ENCODE data around the gene CCNJL. TPM values are rescaled to one million over a fixed set of nuclear protein-coding genes. Genes with fewer than 3 reads are reported as not detected.
A peak's percentile ranks its signal among the peaks of the same experiment; 100 is the strongest.

Gene CCNJL
- total RNA-seq, 1 donor from 2014 or later: 8.4 TPM

DNA sequence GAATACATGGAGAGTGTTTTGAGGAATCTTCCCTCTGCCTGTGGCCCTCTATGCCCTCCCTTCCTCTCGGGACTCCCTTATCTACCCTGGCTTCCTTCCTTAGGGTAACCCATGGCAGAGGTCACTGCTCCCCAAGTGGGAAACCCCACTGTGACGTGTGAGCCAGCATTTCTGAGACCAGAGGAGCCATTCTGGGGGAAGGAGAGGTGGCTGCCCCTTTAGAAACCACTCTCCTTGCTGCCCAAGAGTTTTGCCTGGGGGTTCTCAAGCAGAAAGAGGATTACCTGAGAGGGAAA is 23.1 kb downstream of the CCNJL start:
- TF ChIP-seq, protein P1, sequence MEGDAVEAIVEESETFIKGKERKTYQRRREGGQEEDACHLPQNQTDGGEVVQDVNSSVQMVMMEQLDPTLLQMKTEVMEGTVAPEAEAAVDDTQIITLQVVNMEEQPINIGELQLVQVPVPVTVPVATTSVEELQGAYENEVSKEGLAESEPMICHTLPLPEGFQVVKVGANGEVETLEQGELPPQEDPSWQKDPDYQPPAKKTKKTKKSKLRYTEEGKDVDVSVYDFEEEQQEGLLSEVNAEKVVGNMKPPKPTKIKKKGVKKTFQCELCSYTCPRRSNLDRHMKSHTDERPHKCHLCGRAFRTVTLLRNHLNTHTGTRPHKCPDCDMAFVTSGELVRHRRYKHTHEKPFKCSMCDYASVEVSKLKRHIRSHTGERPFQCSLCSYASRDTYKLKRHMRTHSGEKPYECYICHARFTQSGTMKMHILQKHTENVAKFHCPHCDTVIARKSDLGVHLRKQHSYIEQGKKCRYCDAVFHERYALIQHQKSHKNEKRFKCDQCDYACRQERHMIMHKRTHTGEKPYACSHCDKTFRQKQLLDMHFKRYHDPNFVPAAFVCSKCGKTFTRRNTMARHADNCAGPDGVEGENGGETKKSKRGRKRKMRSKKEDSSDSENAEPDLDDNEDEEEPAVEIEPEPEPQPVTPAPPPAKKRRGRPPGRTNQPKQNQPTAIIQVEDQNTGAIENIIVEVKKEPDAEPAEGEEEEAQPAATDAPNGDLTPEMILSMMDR (IDR thresholded peaks at IDR 0.05): no peak
- Mint-ChIP-seq H3K9me3 (ENCODE audit: unreplicated experiment) (no peaks in the 10 kb centered on the region), H3K4me1 (ENCODE audit: unreplicated experiment) (peaks cover 31% of the 10 kb centered on the region), H3K27ac (ENCODE audit: unreplicated experiment) (no peak overlapping the region), H3K36me3 (ENCODE audit: unreplicated experiment) (no peaks in the 10 kb centered on the region), H3K27me3 (ENCODE audit: unreplicated experiment) (no peaks in the 10 kb centered on the region), H3K4me3 (ENCODE audit: unreplicated experiment) (no peak overlapping the region)
- no peak for DNase-seq (ENCODE audit: extremely low spot score, unreplicated experiment)

DNA sequence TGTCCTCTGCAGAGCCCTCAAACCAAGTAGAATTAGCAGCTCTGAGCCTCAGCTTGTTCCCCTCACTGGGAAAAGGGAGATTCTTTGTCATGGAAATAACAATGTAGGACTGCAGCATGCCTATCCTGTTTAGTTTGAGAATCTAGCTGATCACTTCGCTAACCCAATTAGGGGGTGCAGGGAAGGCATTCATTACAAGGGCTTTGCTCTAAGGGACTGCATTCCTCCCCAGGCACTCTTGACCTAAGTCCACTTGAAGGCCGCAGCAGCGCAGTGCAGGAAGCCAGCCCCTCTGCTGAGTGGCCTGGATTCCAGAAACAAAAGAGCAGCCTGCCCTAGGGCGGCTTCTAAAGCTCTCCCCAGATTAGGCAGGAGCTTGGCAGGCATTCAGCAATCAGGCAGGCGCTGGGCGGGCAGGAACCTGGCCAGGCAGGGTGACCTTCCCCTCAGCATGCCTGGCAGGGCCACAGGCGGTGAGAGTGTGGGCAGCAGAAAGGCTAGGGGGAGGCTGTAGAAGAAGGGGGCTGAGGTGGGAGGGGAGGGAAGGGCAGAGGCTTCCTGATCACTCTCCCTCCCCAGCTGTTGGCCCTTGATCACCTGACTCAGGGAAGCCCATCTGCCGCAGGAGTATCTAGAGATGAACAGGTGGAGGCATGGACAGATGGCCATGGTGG is 24.8 kb downstream of the CCNJL start:
- Mint-ChIP-seq H3K27me3 (ENCODE audit: unreplicated experiment) (no peaks in the 10 kb centered on the region), H3K36me3 (ENCODE audit: unreplicated experiment) (peaks cover 2% of the 10 kb centered on the region), H3K4me1 (ENCODE audit: unreplicated experiment) (peaks cover 27% of the 10 kb centered on the region), H3K4me3 (ENCODE audit: unreplicated experiment) (peak overlapping the region; percentile 40), H3K27ac (ENCODE audit: unreplicated experiment) (peak overlapping the region; percentile 83), H3K9me3 (ENCODE audit: unreplicated experiment) (no peaks in the 10 kb centered on the region)
- TF ChIP-seq, protein P1 (IDR thresholded peaks at IDR 0.05): no peak
- DNase-seq (ENCODE audit: extremely low spot score, unreplicated experiment): no peak

DNA sequence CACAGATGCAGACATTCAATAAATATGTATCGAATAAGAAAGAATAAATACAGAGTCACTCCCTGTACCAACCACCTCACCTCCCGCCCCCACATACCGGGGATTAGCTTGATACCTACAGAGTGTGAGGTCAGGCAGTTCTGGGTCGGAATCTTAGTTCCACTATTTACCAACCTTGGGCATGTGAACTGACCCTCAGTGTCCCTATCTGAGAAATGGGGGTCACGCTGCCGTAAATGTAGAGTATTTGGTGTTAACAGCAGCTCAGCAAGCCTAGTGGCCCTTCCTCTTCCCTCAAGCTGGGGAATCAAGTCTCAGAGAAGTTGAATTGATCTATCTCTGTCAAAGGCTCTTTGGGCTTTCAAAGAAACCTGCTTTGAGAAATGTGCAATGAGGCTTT is 25.4 kb downstream of the CCNJL start:
- DNase-seq (ENCODE audit: extremely low spot score, unreplicated experiment): no peak
- H3K27me3 Mint-ChIP-seq (ENCODE audit: unreplicated experiment): no peaks in the 10 kb centered on the region
- no peak overlapping the region for H3K4me3 Mint-ChIP-seq (ENCODE audit: unreplicated experiment)
- H3K9me3 Mint-ChIP-seq (ENCODE audit: unreplicated experiment): no peaks in the 10 kb centered on the region
- H3K4me1 Mint-ChIP-seq (ENCODE audit: unreplicated experiment): peaks cover 27% of the 10 kb centered on the region
- H3K36me3 Mint-ChIP-seq (ENCODE audit: unreplicated experiment): peaks cover 2% of the 10 kb centered on the region
- H3K27ac Mint-ChIP-seq (ENCODE audit: unreplicated experiment): peak overlapping the region; percentile 83
- TF ChIP-seq, protein P1 (IDR thresholded peaks at IDR 0.05): no peak

DNA sequence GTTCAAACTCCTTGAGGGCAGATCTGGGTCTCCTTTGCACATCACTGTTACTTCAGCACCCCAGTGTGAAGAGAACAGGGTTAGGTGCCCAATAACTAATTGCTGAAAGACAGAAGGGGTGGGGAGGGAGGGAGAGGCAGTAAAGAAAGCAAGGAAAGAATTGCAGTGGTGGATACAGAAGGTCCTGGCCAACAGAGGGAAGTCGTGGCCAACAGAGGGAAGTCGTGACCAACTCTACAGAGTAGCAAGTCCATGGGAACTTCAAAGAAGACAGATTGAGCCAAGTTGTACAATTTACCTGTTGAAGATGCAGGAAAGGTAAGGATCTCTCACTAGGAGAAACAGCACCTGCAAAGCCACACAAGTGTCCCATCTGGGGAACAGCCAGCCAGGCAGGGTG is 27.0 kb downstream of the CCNJL start:
- Mint-ChIP-seq H3K27ac (ENCODE audit: unreplicated experiment) (no peak overlapping the region), H3K9me3 (ENCODE audit: unreplicated experiment) (no peaks in the 10 kb centered on the region)
- TF ChIP-seq, protein P1 (IDR thresholded peaks at IDR 0.05): no peak

DNA sequence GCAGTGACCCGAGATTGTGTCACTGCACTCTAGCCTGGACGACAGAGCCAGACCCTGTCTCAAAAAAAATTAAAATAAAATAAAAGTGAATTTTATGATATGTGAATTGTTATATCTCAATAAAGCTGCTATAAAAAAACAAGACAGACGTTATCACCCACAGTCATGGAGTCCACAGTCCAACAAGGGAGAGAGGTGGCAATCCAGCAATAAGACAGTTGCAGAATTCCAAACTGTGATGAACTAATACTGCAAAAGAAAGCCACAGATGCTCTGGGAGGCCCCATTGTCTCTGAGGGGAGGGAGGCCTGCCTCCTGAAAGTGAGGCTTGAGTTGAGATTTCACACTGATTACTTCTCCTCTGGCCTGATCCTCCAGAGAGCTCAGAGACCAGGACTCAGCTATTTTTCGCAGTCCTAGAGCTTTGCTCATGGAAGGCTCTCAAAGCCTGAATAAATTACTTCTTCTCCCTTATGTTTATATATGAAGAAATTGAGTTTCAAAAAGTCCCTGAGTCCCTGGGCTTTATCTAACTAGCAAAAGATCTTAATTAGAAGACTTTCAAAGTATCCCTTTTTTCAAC is 28.0 kb downstream of the CCNJL start:
- Mint-ChIP-seq H3K36me3 (ENCODE audit: unreplicated experiment) (peaks cover 5% of the 10 kb centered on the region), H3K27me3 (ENCODE audit: unreplicated experiment) (no peaks in the 10 kb centered on the region), H3K9me3 (ENCODE audit: unreplicated experiment) (no peaks in the 10 kb centered on the region), H3K4me1 (ENCODE audit: unreplicated experiment) (peaks cover 33% of the 10 kb centered on the region), H3K27ac (ENCODE audit: unreplicated experiment) (no peak overlapping the region), H3K4me3 (ENCODE audit: unreplicated experiment) (no peak overlapping the region)
- no peak for DNase-seq (ENCODE audit: extremely low spot score, unreplicated experiment)
- TF ChIP-seq, protein P1 (IDR thresholded peaks at IDR 0.05): no peak

More for the DNA sequence above, 27.0 kb downstream of the CCNJL start:
- Mint-ChIP-seq H3K27me3 (ENCODE audit: unreplicated experiment) (no peaks in the 10 kb centered on the region), H3K4me1 (ENCODE audit: unreplicated experiment) (peaks cover 33% of the 10 kb centered on the region), H3K4me3 (ENCODE audit: unreplicated experiment) (no peak overlapping the region), H3K36me3 (ENCODE audit: unreplicated experiment) (peaks cover 2% of the 10 kb centered on the region)
- DNase-seq (ENCODE audit: extremely low spot score, unreplicated experiment): no peak
